ENCODE measurements around the gene PRDM16.

GRCh38 chr1:3074297-3074741, 5.3 kb downstream of the PRDM16 start:
- TF ChIP-seq CTCF (conservative IDR thresholded peaks at IDR 0.05; ENCODE audit: low read depth in 2 of 2) (no peak), EZH2 (IDR thresholded peaks at IDR 0.05; ENCODE audit: low read depth, unreplicated experiment) (no peak), CREB1 (CRISPR knock-in tag; IDR thresholded peaks at IDR 0.05; ENCODE audit: low read depth) (no peak), ZNF331 (CRISPR knock-in tag; IDR thresholded peaks at IDR 0.05; ENCODE audit: low read depth) (no peak), POLR2AphosphoS5 (IDR thresholded peaks at IDR 0.05; ENCODE audit: low read depth) (no peak), EZH2phosphoT487 (IDR thresholded peaks at IDR 0.05; ENCODE audit: unreplicated experiment) (no peak), JUNB (IDR thresholded peaks at IDR 0.05; ENCODE audit: unreplicated experiment) (no peak), REST (IDR thresholded peaks at IDR 0.05; ENCODE audit: unreplicated experiment) (no peak), ETS1 (IDR thresholded peaks at IDR 0.05) (no peak), NANOG (IDR thresholded peaks at IDR 0.05; ENCODE audit: borderline replicate concordance) (no peak), ZNF462 (CRISPR knock-in tag; IDR thresholded peaks at IDR 0.05) (no peak), ZNF114 (CRISPR knock-in tag; IDR thresholded peaks at IDR 0.05) (no peak), STAT1 (IDR thresholded peaks at IDR 0.05; ENCODE audit: unreplicated experiment) (no peak)

Data from GM23338 (cell line).